ENCODE data around the gene UVRAG.

Gene UVRAG

GRCh38 chr11:76083563-76084451, 268.8 kb downstream of the UVRAG start:
- no peak for DNase-seq

DNA sequence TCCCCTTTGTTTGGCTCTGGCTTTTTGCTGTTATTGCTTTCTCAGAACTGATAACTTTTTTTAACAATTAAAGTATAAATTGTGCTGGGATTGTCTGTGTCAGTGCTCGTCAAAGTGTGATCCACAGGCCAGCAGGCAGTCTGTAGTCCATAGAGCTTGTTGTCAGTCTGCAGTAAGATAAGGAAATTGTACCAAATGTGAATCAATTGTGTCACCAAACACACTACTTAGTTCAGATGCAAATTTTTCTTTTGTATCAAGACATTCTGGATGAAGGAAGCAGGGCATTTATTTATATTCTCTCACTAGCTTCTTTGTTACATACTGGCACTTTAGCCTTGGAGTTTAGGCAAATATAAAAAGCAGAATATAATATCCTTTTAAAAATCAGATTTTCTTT, 270.3 kb downstream of the UVRAG start:
- no peak for DNase-seq

GRCh38 chr11:76086743-76087635, 272.0 kb downstream of the UVRAG start:
- no peak for DNase-seq

DNA sequence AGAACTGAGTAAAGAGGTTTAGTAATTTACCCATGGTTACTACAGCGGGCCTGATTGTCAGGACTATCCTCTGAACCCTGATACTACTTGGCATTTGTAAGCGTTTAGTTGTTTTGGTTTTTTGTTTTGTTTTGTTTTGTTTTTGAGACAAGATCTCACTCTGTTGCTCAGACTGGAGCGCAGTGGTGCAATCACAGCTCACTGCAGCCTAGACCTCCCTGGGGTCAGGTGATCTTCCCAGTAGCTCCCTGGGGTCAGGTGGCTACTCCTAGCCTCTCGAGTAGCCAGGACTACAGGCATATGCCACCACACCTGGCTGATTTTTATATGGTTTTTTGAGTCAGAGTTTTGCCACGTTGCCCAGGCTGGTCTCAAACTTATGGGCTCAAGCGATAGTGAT, 272.7 kb downstream of the UVRAG start:
- no peak for DNase-seq

- DNase-seq = no peak
Observed at GRCh38 chr11:76088511-76088910, 273.5 kb downstream of the UVRAG start.

GRCh38 chr11:76090174-76090573, 275.2 kb downstream of the UVRAG start:
- no peak for DNase-seq

- DNase-seq = no peak
Observed at GRCh38 chr11:76090821-76091220, 275.8 kb downstream of the UVRAG start.

DNA sequence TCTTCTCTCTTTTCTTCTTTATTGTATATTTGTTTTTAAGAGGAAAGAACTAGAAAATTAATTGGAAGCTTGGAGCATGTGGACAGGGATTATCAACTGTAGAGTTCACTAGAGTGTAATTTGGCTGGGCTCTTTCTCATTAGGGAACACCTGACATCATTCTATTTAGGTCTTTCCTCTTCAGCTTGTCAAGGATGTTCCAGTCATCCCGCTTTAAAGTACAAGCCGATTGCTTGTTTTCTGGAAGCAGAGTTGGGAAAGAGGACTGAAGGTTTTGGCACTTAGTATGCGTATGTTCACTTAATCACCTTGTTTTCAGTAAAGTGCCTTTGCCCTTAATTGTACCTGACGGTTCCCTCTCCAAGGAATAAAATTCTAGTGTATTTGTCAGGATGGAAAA, 279.7 kb downstream of the UVRAG start:
- DNase-seq = no peak

DNA sequence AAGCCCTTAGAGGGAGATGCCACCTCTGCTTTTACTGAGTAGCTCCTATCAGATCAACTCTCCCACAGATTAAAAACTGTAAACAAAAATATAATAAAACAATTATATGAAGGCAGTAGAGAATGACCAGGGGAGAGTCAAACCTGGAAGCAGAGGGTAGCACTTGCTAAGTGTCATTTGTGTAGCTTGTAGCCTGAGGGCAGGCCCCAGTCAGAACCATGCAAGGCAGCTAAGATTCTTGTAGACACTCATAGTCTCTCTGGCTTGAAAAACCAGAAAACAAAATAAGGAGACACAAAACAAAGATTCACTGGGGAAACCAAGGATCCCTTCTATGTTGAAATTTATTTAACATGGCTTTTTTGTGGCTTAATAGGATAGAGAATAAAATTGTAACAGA, 280.9 kb downstream of the UVRAG start:
- DNase-seq = no peak

- no peak for DNase-seq
Observed at GRCh38 chr11:76096552-76096951, 281.5 kb downstream of the UVRAG start.

DNA sequence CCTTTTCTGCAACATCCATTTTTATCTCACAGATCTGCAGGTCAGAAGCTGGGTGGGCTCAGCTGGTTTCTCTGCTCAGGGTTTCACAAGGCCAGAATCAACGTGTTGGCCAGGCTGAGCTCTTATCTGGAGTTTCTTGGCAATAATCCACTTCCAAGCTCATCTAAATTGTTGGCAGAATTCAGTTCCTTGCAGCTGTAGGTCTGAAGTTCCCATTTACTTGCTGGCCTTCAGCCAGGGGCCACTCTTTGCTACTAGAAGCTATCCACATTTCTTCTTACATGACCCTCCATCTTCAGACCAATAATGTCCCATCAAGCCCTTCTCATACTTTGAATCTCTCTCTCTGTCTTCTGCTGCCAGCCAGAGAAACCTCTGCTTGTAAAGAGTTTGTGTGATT, 287.8 kb downstream of the UVRAG start:
- DNase-seq = no peak

DNA sequence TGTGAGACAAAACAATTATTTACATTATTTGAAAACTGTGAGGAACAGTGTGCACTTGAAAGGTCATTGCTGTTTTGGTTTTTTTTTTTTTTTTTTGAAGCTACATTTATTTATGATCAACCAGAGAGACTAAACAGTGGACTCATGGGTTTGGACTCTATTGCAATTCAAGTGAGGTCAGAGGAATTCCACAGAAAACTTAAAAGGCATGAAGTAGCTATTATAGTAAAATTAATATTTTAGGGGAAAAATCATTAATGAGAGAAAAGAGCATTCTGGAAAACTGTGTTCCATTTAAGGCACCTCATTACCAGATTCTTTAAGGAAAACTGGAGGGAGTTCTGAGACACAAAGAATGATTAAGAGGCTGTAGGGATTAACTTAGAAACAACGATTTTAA, 288.4 kb downstream of the UVRAG start:
- DNase-seq = no peak

- DNase-seq = no peak
Observed at GRCh38 chr11:76104285-76104684, 289.3 kb downstream of the UVRAG start.

DNA sequence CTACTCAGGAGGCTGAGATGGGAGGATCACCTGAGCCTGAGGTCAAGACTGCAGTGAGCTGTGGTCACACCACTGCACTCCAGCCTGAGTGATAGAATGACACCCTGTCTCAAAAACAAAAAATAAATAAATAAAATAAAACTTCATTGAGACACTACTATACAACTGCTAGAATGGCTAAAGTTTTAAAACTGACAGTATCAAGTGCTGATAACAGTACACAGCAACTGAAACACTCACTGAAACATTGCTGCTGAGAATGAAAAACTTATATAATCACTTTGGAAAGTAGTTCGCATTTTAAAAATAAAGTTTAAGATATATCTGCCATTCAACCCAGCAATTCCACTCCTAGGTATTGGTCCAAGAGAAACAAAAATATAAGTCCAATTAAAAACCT, 290.6 kb downstream of the UVRAG start:
- DNase-seq = no peak

GRCh38 chr11:76107971-76108370, 293.0 kb downstream of the UVRAG start:
- DNase-seq = no peak

GRCh38 chr11:76114238-76114637, 299.2 kb downstream of the UVRAG start:
- DNase-seq = no peak

- no peak for DNase-seq
Observed at GRCh38 chr11:76115555-76115954, 300.5 kb downstream of the UVRAG start.

DNA sequence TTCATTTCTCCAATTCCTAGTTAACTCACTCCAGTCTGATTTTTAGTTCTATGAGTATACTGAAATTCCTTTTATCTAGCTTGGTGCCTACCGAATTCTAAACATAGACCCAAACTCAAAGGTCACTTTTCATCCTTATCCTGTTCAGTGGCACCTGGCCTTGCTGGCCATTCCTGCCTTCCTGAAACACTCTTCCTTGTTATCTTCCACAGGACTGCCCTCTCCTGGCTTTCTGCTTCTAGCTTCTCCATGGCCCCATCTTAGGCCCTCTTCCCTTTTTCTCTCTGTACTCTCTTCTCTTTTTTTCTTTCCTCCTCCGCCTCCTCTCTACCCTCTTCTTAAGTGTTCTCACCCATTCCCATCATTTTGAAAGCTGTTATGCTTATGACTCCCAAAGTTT, 304.0 kb downstream of the UVRAG start:
- DNase-seq = peak; percentile 28

- no peak for DNase-seq
Observed at GRCh38 chr11:76119779-76120178, 304.8 kb downstream of the UVRAG start.

GRCh38 chr11:76120513-76121101, 305.6 kb downstream of the UVRAG start:
- DNase-seq = no peak

DNA sequence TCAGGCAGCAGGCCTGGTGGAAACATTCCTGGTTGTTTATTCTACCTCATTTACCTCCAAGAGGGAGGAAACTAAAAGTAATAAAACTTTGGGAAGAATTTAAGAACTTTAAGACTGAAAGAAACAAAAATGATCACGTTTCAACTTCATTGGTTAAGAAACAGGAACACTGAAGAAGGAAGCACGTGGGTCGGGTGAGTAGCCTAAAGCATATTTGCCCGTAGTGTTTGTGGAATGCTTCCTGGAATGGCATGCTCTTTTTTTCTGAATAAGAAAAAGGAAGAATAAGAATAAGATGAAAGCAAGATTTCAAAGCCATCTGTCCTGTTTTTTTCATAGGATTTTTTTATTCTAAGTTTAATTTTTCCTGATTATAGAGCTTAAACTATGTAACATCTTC, 308.2 kb downstream of the UVRAG start:
- peak; percentile 40 for DNase-seq

GRCh38 chr11:76124905-76125770, 310.1 kb downstream of the UVRAG start:
- peak; percentile 84 for DNase-seq

GRCh38 chr11:76129729-76130128, 314.7 kb downstream of the UVRAG start:
- no peak for DNase-seq
